BJ (cell line): ENCODE results near the gene CD79A. TPM values are rescaled to one million over a fixed set of nuclear protein-coding genes. Genes with fewer than 3 reads are reported as not detected.

ENCODE experiments used
- CTCF ChIA-PET: fragments of 350-600 bp; formaldehyde crosslinking; extraction: SDS; loops from one replicate; lab custom pipeline; 2021; ENCODE audit warnings: antibody characterized with exemption, inconsistent platforms; lab: Yijun Ruan, JAX
- POLR2A ChIA-PET: fragments of 300-600 bp; sonication (Branson Sonifier 250); formaldehyde crosslinking; extraction: SDS; loops from one replicate; lab custom pipeline; 2021; ENCODE audit warnings: antibody characterized with exemption; lab: Charles Lee
- DNase-seq: peaks from one replicate; pipeline ENCODE4 v3.0.0-alpha.2; 2011; ENCODE audit warnings: low read depth
- H3K27me3 ChIP-seq: 2 replicates; pipeline ENCODE4 v1.6.0; 2011; ENCODE audit warnings: low read length; ENCODE audit not compliant: control insufficient read depth, insufficient read depth
- H3K36me3 ChIP-seq: 2 replicates; pipeline ENCODE4 v1.5.1; 2011; ENCODE audit warnings: low read length; ENCODE audit not compliant: control insufficient read depth, insufficient read depth
- H3K4me3 ChIP-seq: 2 replicates; pipeline ENCODE4 v1.5.1; 2011; ENCODE audit warnings: low read depth, mild to moderate bottlenecking, control low read depth, low read length
- polyA plus RNA-seq: library from polyadenylated mRNA; depleted of rRNA; stranded (reverse); fragments of >200 nt; gene quantifications from 2 replicates; pipeline ENCODE4 v1.2.3, GENCODE V29; 2011
- TF ChIP-seq, protein P1 (sequence below): IDR thresholded peaks from 2 replicates; pipeline ENCODE4 v1.5.1; 2011; ENCODE audit warnings: low read depth, mild to moderate bottlenecking, control low read depth, inconsistent platforms, low read length, moderate library complexity; ENCODE audit not compliant: insufficient read depth

Gene CD79A
- polyA plus RNA-seq, 1 experiment: 0.37 TPM

DNA sequence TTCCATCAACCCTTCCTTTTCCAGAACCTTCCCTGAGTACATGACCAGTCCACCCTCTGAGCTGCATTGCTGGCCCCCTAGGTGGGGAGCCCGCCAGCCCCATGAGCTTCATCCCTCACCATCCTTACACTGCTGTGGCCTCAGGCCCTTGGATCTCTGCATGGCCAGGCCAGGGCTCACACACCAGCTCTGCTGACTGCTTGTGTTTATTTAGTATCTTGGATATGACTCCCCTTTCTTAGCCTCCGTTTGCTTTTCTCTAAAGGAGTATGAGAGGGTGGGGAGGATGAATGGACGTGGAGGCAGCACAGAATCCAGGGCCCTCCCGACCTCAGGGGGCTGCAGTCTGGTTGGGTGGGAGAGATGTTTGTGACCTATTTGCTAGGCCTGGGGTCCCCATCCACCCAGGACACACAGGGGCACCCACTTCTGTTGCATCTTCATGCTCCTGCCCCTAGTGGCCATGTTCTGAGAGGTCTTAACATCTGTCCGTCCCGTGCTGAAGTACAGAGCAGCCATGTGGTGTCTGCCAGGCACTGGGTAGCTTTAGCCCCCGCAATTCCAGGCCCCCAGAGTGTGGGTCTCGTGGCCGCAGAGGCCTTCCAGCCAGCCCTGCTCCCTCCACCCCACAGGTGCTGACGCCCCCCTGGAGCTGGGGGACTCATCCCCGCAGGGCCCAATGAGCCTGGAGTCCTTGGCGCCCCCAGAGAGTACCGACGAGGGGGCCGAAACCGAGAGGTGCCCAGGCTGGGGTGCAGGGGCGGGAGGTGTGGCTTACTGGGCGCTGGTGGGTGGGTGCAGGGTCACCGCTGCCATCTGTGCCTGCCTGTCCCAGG is 18.9 kb downstream of the CD79A start:
- H3K27me3 ChIP-seq: no peaks in the 10 kb centered on the region
- no peak overlapping the region for H3K4me3 ChIP-seq
- peaks cover 41% of the 10 kb centered on the region for H3K36me3 ChIP-seq
- ChIA-PET POLR2A (no interaction called here), CTCF (interaction anchor here (0.9 to 1.6 kb wide), 3 partner anchors 12 to 65 kb away, joined by 3 to 4 read pairs (median 4); no protein-coding TSS in a partner anchor)
- DNase-seq: no peak
- TF ChIP-seq, protein P1, sequence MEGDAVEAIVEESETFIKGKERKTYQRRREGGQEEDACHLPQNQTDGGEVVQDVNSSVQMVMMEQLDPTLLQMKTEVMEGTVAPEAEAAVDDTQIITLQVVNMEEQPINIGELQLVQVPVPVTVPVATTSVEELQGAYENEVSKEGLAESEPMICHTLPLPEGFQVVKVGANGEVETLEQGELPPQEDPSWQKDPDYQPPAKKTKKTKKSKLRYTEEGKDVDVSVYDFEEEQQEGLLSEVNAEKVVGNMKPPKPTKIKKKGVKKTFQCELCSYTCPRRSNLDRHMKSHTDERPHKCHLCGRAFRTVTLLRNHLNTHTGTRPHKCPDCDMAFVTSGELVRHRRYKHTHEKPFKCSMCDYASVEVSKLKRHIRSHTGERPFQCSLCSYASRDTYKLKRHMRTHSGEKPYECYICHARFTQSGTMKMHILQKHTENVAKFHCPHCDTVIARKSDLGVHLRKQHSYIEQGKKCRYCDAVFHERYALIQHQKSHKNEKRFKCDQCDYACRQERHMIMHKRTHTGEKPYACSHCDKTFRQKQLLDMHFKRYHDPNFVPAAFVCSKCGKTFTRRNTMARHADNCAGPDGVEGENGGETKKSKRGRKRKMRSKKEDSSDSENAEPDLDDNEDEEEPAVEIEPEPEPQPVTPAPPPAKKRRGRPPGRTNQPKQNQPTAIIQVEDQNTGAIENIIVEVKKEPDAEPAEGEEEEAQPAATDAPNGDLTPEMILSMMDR: peak; percentile 25; the same call in 1 of the 2 replicates

DNA sequence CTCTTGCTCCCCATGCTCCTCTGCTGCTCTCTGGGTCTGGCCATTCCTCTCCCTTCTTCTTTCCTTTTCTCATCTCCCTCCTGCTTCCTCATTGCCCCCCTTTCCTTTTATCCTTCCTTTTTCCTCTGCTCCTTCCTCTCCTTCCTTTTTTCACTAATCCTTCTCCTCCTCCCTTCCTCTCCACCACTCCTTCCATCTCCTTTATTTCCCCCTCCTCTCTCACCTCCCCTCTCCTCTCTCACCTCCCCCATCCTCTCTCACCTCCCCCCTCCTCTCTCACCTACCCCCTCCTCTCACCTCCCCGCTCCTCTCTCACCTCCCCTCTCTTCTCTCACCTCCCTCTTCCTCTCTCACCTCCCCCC is 19.5 kb downstream of the CD79A start:
- H3K36me3 ChIP-seq: peaks cover 42% of the 10 kb centered on the region
- ChIA-PET POLR2A (no interaction called here), CTCF (interaction anchor here (0.9 kb wide), 1 partner anchor 55 kb away, joined by 4 read pairs; no protein-coding TSS in a partner anchor)

DNA sequence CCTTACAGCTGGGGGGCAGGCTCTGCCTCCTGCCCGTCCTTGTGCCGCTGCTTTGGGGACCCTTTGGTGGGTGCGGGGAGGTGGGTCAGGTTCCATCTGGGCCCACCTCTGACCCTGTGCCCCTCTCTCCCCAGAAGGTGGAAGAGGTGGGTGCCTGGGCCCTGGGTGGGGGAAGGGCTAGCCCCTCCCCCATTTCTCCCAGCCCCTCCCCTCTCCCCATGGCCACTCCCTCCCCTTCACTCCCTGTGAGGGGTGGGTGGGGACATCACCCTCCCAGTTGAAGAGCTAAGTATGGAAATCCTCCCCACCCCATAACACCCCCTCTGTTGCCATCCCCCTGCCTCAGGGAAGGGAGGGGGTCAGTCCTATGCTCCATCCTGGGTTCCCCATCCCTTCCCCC is 20.1 kb downstream of the CD79A start:
- H3K27me3 ChIP-seq: no peaks in the 10 kb centered on the region
- no peak for DNase-seq
- peaks cover 45% of the 10 kb centered on the region for H3K36me3 ChIP-seq
- H3K4me3 ChIP-seq: no peak overlapping the region
- CTCF ChIA-PET: no interaction called here
- POLR2A ChIA-PET: no interaction called here
- TF ChIP-seq, protein P1: no peak

More for the DNA sequence above, 19.5 kb downstream of the CD79A start:
- Histone ChIP-seq H3K4me3 (no peak overlapping the region), H3K27me3 (no peaks in the 10 kb centered on the region)
- TF ChIP-seq, protein P1: no peak
- no peak for DNase-seq

DNA sequence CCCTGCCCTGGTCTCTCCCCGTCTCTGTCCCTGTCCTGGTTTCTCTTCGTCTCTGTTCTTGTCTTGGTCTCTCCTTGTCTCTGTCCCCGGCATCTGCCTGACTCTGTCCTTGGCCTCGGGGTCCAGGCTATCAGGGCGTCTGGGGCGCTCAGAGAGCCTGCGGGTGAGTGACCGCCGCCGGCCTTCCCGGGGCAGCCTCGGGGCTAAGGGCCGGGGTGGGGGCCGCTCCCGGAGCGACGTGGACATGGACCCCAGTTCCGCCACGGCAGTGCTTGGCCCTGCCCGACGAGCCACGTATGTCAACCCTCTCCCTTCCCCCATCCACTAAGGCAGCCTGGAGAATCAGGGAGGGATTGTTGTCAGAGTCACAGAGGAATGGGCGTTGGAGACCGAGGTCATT is 20.7 kb downstream of the CD79A start:
- CTCF ChIA-PET: no interaction called here
- TF ChIP-seq, protein P1: no peak
- Histone ChIP-seq H3K36me3 (peaks cover 46% of the 10 kb centered on the region), H3K4me3 (no peak overlapping the region), H3K27me3 (no peaks in the 10 kb centered on the region)
- POLR2A ChIA-PET: interaction anchor here (0.5 kb wide), 1 partner anchor 51 kb away, joined by 5 read pairs; no protein-coding TSS in a partner anchor
- DNase-seq: no peak

DNA sequence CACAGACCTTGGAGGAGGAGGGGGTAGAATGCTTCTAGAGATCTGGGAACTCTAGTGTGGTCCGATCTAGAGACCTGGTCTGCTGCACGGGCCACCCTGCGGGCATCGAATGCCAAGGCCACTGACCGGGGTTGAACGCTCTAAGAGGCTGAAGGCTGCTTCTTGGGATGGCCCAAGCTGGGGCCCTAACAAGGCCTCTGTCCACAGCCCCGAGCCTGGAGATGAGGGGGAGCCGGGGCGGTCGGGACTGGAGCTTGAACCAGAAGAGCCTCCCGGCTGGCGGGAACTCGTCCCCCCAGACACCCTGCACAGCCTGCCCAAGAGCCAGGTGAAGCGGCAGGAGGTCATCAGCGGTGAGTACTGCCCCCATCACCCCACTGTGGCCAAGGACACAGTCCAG is 21.2 kb downstream of the CD79A start:
- TF ChIP-seq, protein P1: no peak
- Histone ChIP-seq H3K36me3 (peaks cover 48% of the 10 kb centered on the region), H3K4me3 (no peak overlapping the region), H3K27me3 (no peaks in the 10 kb centered on the region)
- POLR2A ChIA-PET: interaction anchor here (0.5 kb wide), 1 partner anchor 51 kb away, joined by 5 read pairs; no protein-coding TSS in a partner anchor
- CTCF ChIA-PET: interaction anchor here (1.4 kb wide), 1 partner anchor 12 kb away, joined by 4 read pairs; no protein-coding TSS in a partner anchor
- no peak for DNase-seq
